MM.1S (cell line): Measurements from ENCODE around the gene HOXA11.

Experiments used
- DNase-seq: peaks from one replicate; pipeline ENCODE4 v3.0.0-alpha.2; 2015
- H2AFZ ChIP-seq: fragments of 300-600 bp; sonication (generic); 2 replicates; pipeline ENCODE4 v1.6.0; 2016; ENCODE audit warnings: antibody characterized with exemption, low read length
- H3F3A ChIP-seq: fragments of 300-600 bp; sonication (generic); 2 replicates; pipeline ENCODE4 v1.6.1; 2016; ENCODE audit warnings: mild to moderate bottlenecking, antibody characterized with exemption, low read length, moderate library complexity, mixed read lengths; ENCODE audit not compliant: insufficient read depth
- H3K27ac ChIP-seq: fragments of 300-600 bp; sonication (generic); 2 replicates; pipeline ENCODE4 v1.5.1; 2016; ENCODE audit warnings: mild to moderate bottlenecking, low read length
- H3K27me3 ChIP-seq: fragments of 300-600 bp; sonication (generic); replicated peaks from 2 replicates; pipeline ENCODE4 v1.6.0; 2016; ENCODE audit warnings: low read length; ENCODE audit not compliant: insufficient read depth
- H3K36me3 ChIP-seq: fragments of 300-600 bp; sonication (generic); replicated peaks from 2 replicates; pipeline ENCODE4 v1.6.1; 2016; ENCODE audit warnings: mild to moderate bottlenecking, low read length, mixed read lengths; ENCODE audit not compliant: insufficient read depth
- H3K4me1 ChIP-seq: fragments of 300-600 bp; sonication (generic); 2 replicates; pipeline ENCODE4 v1.6.1; 2016; ENCODE audit warnings: low read length, mixed read lengths
- H3K4me2 ChIP-seq: fragments of 300-600 bp; sonication (generic); 2 replicates; pipeline ENCODE4 v1.6.0; 2016; ENCODE audit warnings: low read depth, low read length
- H3K4me3 ChIP-seq: fragments of 300-600 bp; sonication (generic); 2 replicates; pipeline ENCODE4 v1.5.1; 2016; ENCODE audit warnings: low read length, mixed read lengths
- H3K79me2 ChIP-seq: fragments of 300-600 bp; sonication (generic); 2 replicates; pipeline ENCODE4 v1.6.1; 2016; ENCODE audit warnings: mixed run types, low read length, mixed read lengths
- H3K9ac ChIP-seq: fragments of 300-600 bp; sonication (generic); 2 replicates; pipeline ENCODE4 v1.6.1; 2016; ENCODE audit warnings: low read length, mixed read lengths
- H3K9me2 ChIP-seq: fragments of 300-600 bp; sonication (generic); replicated peaks from 2 replicates; pipeline ENCODE4 v1.6.1; 2016; ENCODE audit warnings: mild to moderate bottlenecking, low read length, mixed read lengths; ENCODE audit not compliant: insufficient read depth
- H3K9me3 ChIP-seq: fragments of 300-600 bp; sonication (generic); replicated peaks from 2 replicates; pipeline ENCODE4 v1.6.1; 2016; ENCODE audit warnings: mild to moderate bottlenecking, low read length, mixed read lengths; ENCODE audit not compliant: insufficient read depth
- H4K20me1 ChIP-seq: fragments of 300-600 bp; sonication (generic); 2 replicates; pipeline ENCODE4 v1.6.1; 2016; ENCODE audit warnings: mild to moderate bottlenecking, low read length, moderate library complexity, mixed read lengths; ENCODE audit not compliant: insufficient read depth
- EZH2 ChIP-seq: fragments of 300-600 bp; sonication (generic); optimal IDR thresholded peaks from 2 replicates; pipeline ENCODE3; 2017; ENCODE audit warnings: low read depth, mild to moderate bottlenecking, antibody characterized with exemption, low read length, mixed read lengths
- EZH2phosphoT487 ChIP-seq: fragments of 300-600 bp; sonication (generic); IDR thresholded peaks from 2 replicates; pipeline ENCODE4 v1.6.1; 2018; ENCODE audit warnings: antibody characterized with exemption, low read length
- TF ChIP-seq, protein P1 (sequence below): fragments of 300-600 bp; sonication (generic); IDR thresholded peaks from 2 replicates; pipeline ENCODE4 v1.5.1; 2016; ENCODE audit warnings: antibody characterized with exemption, low read length, mixed read lengths

The HOXA11 gene

DNA sequence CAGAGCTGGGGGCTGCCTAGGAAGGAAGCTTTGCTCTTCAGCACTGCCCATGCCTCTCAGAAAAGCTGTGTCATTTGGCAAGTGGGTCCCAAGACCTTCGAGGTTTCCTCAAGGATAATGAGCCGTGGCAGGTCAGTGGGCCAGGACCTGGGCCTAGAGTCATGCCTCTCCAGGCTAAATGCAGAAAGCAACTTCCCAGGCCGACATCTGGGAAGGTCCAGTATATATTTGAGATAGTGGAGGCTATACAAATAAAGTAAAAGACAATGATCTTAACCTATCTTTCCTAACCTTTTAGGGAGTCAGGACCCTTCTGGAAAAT lies 8.5 kb downstream of the HOXA11 start:
- Histone ChIP-seq H4K20me1 (no peaks in the 10 kb centered on the region), H3K27ac (no peak overlapping the region), H3F3A (peaks cover 10% of the 10 kb centered on the region), H3K9me2 (no peaks in the 10 kb centered on the region), H3K27me3 (peaks cover 66% of the 10 kb centered on the region), H3K4me1 (peaks cover 9% of the 10 kb centered on the region), H3K9ac (no peak overlapping the region), H2AFZ (no peak overlapping the region), H3K79me2 (no peaks in the 10 kb centered on the region), H3K36me3 (no peaks in the 10 kb centered on the region), H3K4me3 (no peak overlapping the region), H3K4me2 (no peak overlapping the region), H3K9me3 (no peaks in the 10 kb centered on the region)
- TF ChIP-seq, protein P1, sequence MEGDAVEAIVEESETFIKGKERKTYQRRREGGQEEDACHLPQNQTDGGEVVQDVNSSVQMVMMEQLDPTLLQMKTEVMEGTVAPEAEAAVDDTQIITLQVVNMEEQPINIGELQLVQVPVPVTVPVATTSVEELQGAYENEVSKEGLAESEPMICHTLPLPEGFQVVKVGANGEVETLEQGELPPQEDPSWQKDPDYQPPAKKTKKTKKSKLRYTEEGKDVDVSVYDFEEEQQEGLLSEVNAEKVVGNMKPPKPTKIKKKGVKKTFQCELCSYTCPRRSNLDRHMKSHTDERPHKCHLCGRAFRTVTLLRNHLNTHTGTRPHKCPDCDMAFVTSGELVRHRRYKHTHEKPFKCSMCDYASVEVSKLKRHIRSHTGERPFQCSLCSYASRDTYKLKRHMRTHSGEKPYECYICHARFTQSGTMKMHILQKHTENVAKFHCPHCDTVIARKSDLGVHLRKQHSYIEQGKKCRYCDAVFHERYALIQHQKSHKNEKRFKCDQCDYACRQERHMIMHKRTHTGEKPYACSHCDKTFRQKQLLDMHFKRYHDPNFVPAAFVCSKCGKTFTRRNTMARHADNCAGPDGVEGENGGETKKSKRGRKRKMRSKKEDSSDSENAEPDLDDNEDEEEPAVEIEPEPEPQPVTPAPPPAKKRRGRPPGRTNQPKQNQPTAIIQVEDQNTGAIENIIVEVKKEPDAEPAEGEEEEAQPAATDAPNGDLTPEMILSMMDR: no peak
- no peak for TF ChIP-seq EZH2
- no peak for TF ChIP-seq EZH2phosphoT487
- DNase-seq: no peak

DNA sequence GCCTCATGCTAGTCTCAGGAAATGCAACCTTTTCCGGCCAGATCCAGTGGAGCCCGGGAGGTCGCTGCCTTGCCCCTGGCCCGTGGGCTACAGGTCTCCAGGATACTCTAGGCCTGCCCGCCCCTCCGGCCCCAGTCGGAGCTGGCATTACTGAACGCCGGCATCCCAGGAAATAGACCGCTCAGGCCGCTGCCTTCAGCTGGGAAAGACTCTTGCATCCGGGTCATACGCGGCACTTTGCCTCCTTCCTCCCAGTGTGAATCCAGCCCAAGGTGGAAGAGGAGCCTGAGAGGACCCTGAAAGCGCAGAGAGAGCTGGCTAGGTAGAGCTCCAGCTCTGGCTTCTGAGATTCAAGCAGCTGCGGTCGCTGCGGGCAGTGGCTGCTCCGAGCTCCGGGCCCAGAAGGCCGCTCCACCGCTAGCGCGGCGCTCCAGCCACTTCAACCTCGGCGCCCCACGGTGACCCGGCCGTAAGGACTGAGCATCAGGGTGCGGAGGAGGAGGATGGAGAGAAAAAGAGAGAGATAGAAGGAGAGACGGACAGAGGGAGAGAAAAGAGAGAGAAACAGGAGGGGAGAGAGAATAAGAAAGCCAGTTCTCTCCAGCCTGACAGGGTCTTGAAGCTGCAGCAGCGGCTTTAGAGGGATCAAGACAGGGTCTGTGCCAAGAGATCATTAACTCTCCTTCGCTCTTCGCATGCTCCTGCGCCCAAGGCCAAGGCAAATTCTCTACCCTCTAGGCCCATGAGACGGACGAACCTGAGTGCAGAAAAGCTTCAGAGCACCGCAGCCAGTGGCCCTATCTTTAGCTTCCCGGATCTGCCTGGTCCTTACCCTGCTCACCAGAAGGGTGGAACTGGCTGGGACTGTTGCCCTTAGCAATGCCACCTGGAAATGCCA lies 9.2 kb downstream of the HOXA11 start:
- no peak overlapping the region for H3K4me3 ChIP-seq

DNA sequence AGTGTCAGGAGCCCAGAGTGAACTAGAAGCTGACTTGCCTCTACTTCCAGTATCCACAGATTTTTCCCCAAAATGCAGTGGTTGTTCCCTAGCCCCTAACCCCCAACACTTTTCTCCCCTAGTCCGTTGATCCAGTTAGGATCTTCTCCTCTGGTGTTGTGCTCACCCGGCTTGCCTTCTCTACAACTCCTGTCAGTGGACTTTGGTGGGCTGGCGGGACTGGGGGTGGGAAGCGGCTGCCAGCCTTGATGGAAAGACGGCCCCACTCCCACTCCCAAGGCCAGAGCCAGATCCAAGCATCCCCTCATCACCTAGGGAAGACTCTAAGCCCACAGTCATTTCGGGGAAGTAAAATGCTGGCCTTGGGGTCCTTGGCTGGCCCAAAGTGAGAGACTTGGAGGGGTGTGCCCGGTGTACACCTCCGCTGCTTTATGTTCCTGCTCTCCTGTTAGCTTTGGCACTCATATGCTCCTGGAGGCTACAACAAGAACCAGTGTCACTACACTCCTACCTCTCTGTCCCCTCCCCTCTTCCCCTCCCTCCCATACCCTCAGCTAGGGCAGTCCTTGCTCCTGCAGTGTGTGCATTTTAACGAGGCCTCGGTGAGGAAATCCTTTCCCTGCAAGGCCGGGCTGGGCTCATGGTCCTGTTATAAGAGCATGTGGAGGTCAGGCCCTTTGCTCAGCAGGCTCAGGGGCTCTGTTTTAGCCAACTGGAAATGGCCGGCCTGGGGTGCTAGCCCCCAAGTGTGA lies 10.0 kb downstream of the HOXA11 start:
- Histone ChIP-seq H3F3A (peaks cover 12% of the 10 kb centered on the region), H3K4me2 (no peak overlapping the region), H2AFZ (no peak overlapping the region), H4K20me1 (no peaks in the 10 kb centered on the region), H3K27me3 (peaks cover 76% of the 10 kb centered on the region), H3K36me3 (no peaks in the 10 kb centered on the region), H3K9ac (no peak overlapping the region), H3K9me2 (no peaks in the 10 kb centered on the region), H3K4me3 (no peak overlapping the region), H3K79me2 (no peaks in the 10 kb centered on the region), H3K27ac (no peak overlapping the region), H3K9me3 (no peaks in the 10 kb centered on the region), H3K4me1 (peaks cover 9% of the 10 kb centered on the region)
- no peak for DNase-seq
- TF ChIP-seq EZH2phosphoT487 (no peak), EZH2 (no peak)
- TF ChIP-seq, protein P1: no peak

More for the DNA sequence above, 9.2 kb downstream of the HOXA11 start:
- no peak for TF ChIP-seq EZH2
- TF ChIP-seq, protein P1: no peak
- Histone ChIP-seq H3K9ac (no peak overlapping the region), H3K9me3 (no peaks in the 10 kb centered on the region), H3K36me3 (no peaks in the 10 kb centered on the region), H3K79me2 (no peaks in the 10 kb centered on the region), H3K4me1 (peaks cover 9% of the 10 kb centered on the region), H3K4me2 (no peak overlapping the region), H3K27ac (no peak overlapping the region), H4K20me1 (no peaks in the 10 kb centered on the region), H2AFZ (no peak overlapping the region), H3K9me2 (no peaks in the 10 kb centered on the region), H3K27me3 (peaks cover 72% of the 10 kb centered on the region), H3F3A (peaks cover 12% of the 10 kb centered on the region)
- no peak for DNase-seq
